Activated T-helper 1 cell treated with anti-CD3 and anti-CD28 coated beads, Interleukin-12 subunit alpha, Interleukin-12 subunit beta, Interleukin-2, Interleukin-4 antibody, amounts not matched to agents 30 ng/mL and 10 ng/mL and 1 ng/mL, durations not matched to agents 14 hours and 24 hours and 36 hours (primary cell): ENCODE results near the gene PTPN11. TPM values are rescaled to one million over a fixed set of nuclear protein-coding genes. Genes with fewer than 3 reads are reported as not detected.
"Not testable (repeated sequence)": the region's sequence is repeated elsewhere in the genome, so short reads cannot be mapped to it uniquely, and the experiment has no call there.

Experiments used
- DNase-seq: peaks from one replicate; pipeline ENCODE4 v3.0.0; 2021; ENCODE audit warnings: low spot score
- H3K27ac Mint-ChIP-seq: one replicate; pipeline ENCODE4 v1.8.0; 2021; ENCODE audit warnings: mild to moderate bottlenecking, mixed read lengths
- H3K27me3 Mint-ChIP-seq: one replicate; pipeline ENCODE4 v1.8.0; 2022; ENCODE audit warnings: mild to moderate bottlenecking, moderate library complexity, mixed read lengths; ENCODE audit not compliant: insufficient read depth
- H3K36me3 Mint-ChIP-seq: one replicate; pipeline ENCODE4 v1.8.0; 2021; ENCODE audit warnings: low read depth, mixed read lengths
- H3K4me1 Mint-ChIP-seq: one replicate; pipeline ENCODE4 v1.8.0; 2021; ENCODE audit warnings: low read depth, mixed read lengths
- H3K4me3 Mint-ChIP-seq: one replicate; pipeline ENCODE4 v1.8.0; 2021; ENCODE audit warnings: mild to moderate bottlenecking, moderate library complexity, mixed read lengths
- H3K9me3 Mint-ChIP-seq: one replicate; pipeline ENCODE4 v1.8.0; 2021; ENCODE audit warnings: mixed read lengths
- intact Hi-C: fragments of 100-400 bp; cut with micrococcal nuclease; formaldehyde crosslinking; loops from one replicate; pipeline ENCODE4 v1.15.1; 2024
- total RNA-seq: library from RNA; stranded (reverse); gene quantifications from 2 replicates; pipeline ENCODE4 v1.2.3, GENCODE V29; 2022

PTPN11 gene
- total RNA-seq, 1 donor from 2014 or later, result 163 TPM

- Mint-ChIP-seq H3K4me1 (peaks cover 50% of the 10 kb centered on the region), H3K27ac (peak overlapping the region; percentile 99), H3K4me3 (peak overlapping the region; percentile 96), H3K27me3 (peaks cover 2% of the 10 kb centered on the region), H3K36me3 (peaks cover 16% of the 10 kb centered on the region), H3K9me3 (no peaks in the 10 kb centered on the region)
- intact Hi-C loops, result loop anchor here (10.0 kb wide), 1 partner anchor 733 kb away; the partner anchor contains the start of genes ACAD10 and BRAP
- no peak for DNase-seq
These were observed 507 bp upstream of the PTPN11 start for GRCh38 chr12:112418273-112418607.

DNA sequence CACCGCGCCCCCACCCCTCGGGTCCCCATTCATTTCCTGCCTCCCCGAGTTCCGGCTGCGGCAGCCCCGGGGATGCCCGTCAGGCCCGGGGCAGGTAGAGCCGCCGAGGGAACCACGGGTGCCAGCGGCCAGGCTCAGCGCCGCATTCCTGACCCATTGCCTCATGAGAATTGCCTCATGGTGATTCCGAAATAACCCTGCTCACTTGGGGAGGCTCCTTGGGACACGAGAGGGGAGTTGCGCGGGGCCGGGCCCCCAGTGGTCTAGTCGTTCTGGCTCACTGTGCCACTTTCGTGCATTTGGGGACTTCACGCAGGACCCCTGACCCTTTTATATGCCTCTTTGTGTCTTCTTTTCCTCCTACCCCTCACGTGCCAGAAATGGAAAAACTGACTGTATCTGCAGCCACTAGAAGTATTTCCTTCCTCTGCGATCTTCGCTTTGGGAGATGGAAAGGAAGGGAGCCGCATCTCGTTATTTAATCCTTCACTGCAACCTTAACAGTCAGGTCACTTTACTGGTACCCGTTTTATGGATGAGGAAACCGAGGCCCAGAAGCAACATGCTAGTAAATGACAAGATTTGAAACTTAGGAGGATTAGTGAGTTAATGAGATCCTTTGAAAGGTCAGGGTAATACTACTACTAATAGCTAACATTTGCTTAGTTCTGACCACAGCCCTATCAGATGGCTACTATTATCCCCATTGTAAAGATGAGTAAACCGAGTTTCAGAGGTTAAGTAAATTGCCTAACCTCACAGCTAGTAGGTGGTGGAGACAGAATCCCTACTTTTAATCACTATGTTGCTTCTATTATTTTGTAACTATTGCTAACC is 768 bp downstream of the PTPN11 start:
- DNase-seq, result no peak
- Mint-ChIP-seq H3K9me3 (no peaks in the 10 kb centered on the region), H3K4me1 (peaks cover 52% of the 10 kb centered on the region), H3K27me3 (peaks cover 2% of the 10 kb centered on the region), H3K36me3 (peaks cover 21% of the 10 kb centered on the region), H3K4me3 (peak overlapping the region; percentile 94), H3K27ac (peak overlapping the region; percentile 95)
- intact Hi-C loops, result loop anchor here (1.0 to 10.0 kb wide), 2 partner anchors 10 to 735 kb away; partner anchors contain the start of genes ACAD10, BRAP and RPL6

GRCh38 chr12:112420740-112421139 is 2.0 kb downstream of the PTPN11 start:
- intact Hi-C loops, result no loop called here
- H3K4me3 Mint-ChIP-seq, result peak overlapping the region; percentile 94
- H3K9me3 Mint-ChIP-seq, result no peaks in the 10 kb centered on the region
- no peaks in the 10 kb centered on the region for H3K27me3 Mint-ChIP-seq
- no peak for DNase-seq
- peaks cover 53% of the 10 kb centered on the region for H3K4me1 Mint-ChIP-seq
- H3K36me3 Mint-ChIP-seq, result peaks cover 21% of the 10 kb centered on the region
- peak overlapping the region; percentile 61 for H3K27ac Mint-ChIP-seq

- Mint-ChIP-seq H3K27me3 (no peaks in the 10 kb centered on the region), H3K36me3 (peaks cover 21% of the 10 kb centered on the region), H3K4me3 (no peak overlapping the region), H3K9me3 (no peaks in the 10 kb centered on the region), H3K4me1 (peaks cover 53% of the 10 kb centered on the region), H3K27ac (no peak overlapping the region)
- intact Hi-C loops, result no loop called here
- no peak for DNase-seq
These were observed 2.6 kb downstream of the PTPN11 start for GRCh38 chr12:112421363-112421762.

GRCh38 chr12:112422531-112422930 is 3.8 kb downstream of the PTPN11 start:
- H3K27me3 Mint-ChIP-seq, result no peaks in the 10 kb centered on the region
- no peak for DNase-seq
- H3K27ac Mint-ChIP-seq, result no peak overlapping the region
- peaks cover 48% of the 10 kb centered on the region for H3K4me1 Mint-ChIP-seq
- intact Hi-C loops, result no loop called here
- no peaks in the 10 kb centered on the region for H3K9me3 Mint-ChIP-seq
- H3K36me3 Mint-ChIP-seq, result peaks cover 21% of the 10 kb centered on the region
- H3K4me3 Mint-ChIP-seq, result no peak overlapping the region

- H3K4me1 Mint-ChIP-seq, result peaks cover 44% of the 10 kb centered on the region
- H3K36me3 Mint-ChIP-seq, result peaks cover 20% of the 10 kb centered on the region
These were observed 5.4 kb downstream of the PTPN11 start for GRCh38 chr12:112424126-112424525.

DNA sequence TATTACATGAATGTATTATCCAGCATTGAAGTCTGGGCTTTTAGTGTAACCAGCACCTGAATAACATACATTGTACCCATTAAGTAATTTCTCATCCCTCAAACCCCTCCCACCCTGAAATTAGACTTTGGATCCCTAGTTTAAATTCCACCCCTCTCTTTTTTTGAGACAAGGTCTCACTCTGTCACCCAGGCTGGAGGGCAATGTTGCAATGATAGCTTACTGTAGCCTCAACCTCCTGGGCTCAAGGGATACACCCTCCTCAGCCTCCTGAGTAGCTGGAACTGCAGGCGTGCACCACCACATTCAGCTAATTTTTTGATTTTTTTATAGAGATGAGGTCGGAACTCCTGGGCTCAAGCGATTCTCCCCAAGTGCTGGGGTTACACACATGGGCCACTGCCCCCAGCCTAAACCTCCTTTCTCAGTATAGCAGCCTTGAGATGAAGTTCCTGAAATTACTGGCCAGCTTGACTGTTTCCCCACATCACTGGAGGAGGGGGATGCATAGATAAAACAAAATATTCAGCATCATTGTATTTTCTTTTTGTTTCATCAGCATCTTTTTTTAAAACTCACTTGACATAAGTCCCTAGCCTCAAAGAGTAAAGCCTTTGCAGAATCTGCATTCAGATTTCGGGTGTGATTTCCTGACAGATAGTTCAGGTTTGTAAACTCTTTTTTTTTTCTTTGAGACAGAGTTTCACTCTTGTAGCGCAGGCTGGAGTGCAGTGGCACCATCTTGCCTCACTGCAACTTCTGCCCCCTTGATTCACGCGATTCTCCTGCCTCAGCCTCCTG is 7.0 kb downstream of the PTPN11 start:
- Mint-ChIP-seq H3K27me3 (no peaks in the 10 kb centered on the region), H3K4me1 (peaks cover 37% of the 10 kb centered on the region), H3K36me3 (peaks cover 14% of the 10 kb centered on the region), H3K4me3 (no peak overlapping the region), H3K27ac (no peak overlapping the region), H3K9me3 (no peaks in the 10 kb centered on the region)
- DNase-seq, result no peak
- intact Hi-C loops, result no loop called here

More at GRCh38 chr12:112424126-112424525, 5.4 kb downstream of the PTPN11 start:
- Mint-ChIP-seq H3K27ac (no peak overlapping the region), H3K27me3 (no peaks in the 10 kb centered on the region), H3K4me3 (no peak overlapping the region), H3K9me3 (no peaks in the 10 kb centered on the region)
- intact Hi-C loops, result no loop called here
- no peak for DNase-seq

GRCh38 chr12:112427760-112428159 is 9.0 kb downstream of the PTPN11 start:
- H3K9me3 Mint-ChIP-seq, result peaks cover 3% of the 10 kb centered on the region
- H3K36me3 Mint-ChIP-seq, result peaks cover 22% of the 10 kb centered on the region
- no peak overlapping the region for H3K4me3 Mint-ChIP-seq
- no peak for DNase-seq
- intact Hi-C loops, result no loop called here
- no peak overlapping the region for H3K27ac Mint-ChIP-seq
- H3K4me1 Mint-ChIP-seq, result peaks cover 34% of the 10 kb centered on the region
- H3K27me3 Mint-ChIP-seq, result no peaks in the 10 kb centered on the region

- Mint-ChIP-seq H3K4me3 (peak overlapping the region; percentile 6), H3K9me3 (peaks cover 3% of the 10 kb centered on the region), H3K36me3 (peaks cover 15% of the 10 kb centered on the region), H3K27ac (peak overlapping the region; percentile 69), H3K27me3 (no peaks in the 10 kb centered on the region), H3K4me1 (peaks cover 22% of the 10 kb centered on the region)
- no peak for DNase-seq
- intact Hi-C loops, result no loop called here
These were observed 12.2 kb downstream of the PTPN11 start for GRCh38 chr12:112430929-112431328.

GRCh38 chr12:112431965-112432364 is 13.2 kb downstream of the PTPN11 start:
- no peak for DNase-seq
- Mint-ChIP-seq H3K4me1 (peaks cover 22% of the 10 kb centered on the region), H3K27ac (peak overlapping the region; percentile 34), H3K36me3 (peaks cover 15% of the 10 kb centered on the region), H3K9me3 (peaks cover 3% of the 10 kb centered on the region), H3K27me3 (no peaks in the 10 kb centered on the region), H3K4me3 (no peak overlapping the region)
- intact Hi-C loops, result no loop called here

DNA sequence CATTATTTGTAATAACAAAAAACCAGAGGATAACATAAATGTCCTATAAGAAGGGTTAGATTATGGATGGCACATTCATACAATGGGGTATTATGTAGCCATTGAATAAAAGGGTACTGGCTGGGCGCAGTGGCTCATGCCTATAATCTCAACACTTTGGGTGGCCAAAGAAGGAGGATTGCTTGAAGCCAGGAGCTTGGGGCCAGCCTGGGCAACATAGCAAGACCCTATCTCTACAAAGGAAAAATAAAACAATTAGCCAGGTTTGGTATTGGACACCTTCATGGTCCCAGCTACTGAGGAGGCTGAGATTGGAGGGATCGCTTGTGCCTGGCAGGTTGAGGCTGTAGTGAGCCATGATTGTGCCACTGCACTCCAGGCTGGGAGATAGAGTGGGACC is 14.8 kb downstream of the PTPN11 start:
- intact Hi-C loops, result no loop called here
- no peak overlapping the region for H3K4me3 Mint-ChIP-seq
- no peaks in the 10 kb centered on the region for H3K27me3 Mint-ChIP-seq
- H3K36me3 Mint-ChIP-seq, result peaks cover 11% of the 10 kb centered on the region
- peaks cover 30% of the 10 kb centered on the region for H3K4me1 Mint-ChIP-seq
- no peak overlapping the region for H3K27ac Mint-ChIP-seq
- DNase-seq, result no peak
- H3K9me3 Mint-ChIP-seq, result peaks cover 3% of the 10 kb centered on the region

- H3K4me1 Mint-ChIP-seq, H3K27me3 Mint-ChIP-seq, intact Hi-C loops, DNase-seq, H3K9me3 Mint-ChIP-seq, H3K36me3 Mint-ChIP-seq, H3K4me3 Mint-ChIP-seq, H3K27ac Mint-ChIP-seq: not testable (repeated sequence)
These were observed 19.9 kb downstream of the PTPN11 start for GRCh38 chr12:112438645-112439044.

DNA sequence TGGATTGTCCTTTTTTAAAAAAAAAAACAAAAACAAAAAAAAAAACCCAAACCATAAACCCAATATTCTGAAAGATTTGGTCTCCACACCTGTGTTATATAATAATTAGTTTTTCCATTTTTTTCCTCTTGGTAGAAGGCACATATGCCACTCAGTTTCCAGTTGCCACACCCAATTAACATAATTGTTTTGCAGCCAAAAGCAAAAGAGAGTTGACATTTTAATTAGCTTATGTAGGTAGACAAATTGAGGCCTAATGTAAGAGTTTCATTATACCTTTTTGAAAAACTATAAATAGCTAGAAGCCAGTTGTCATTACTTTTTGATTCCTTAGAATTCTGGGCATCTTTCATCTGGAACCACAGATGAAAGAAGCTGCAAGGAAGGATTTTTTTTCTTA is 21.0 kb downstream of the PTPN11 start:
- H3K36me3 Mint-ChIP-seq, result peaks cover 2% of the 10 kb centered on the region
- DNase-seq, result no peak
- intact Hi-C loops, result no loop called here
- no peaks in the 10 kb centered on the region for H3K27me3 Mint-ChIP-seq
- H3K9me3 Mint-ChIP-seq, result no peaks in the 10 kb centered on the region
- H3K4me3 Mint-ChIP-seq, result no peak overlapping the region
- no peak overlapping the region for H3K27ac Mint-ChIP-seq
- peaks cover 12% of the 10 kb centered on the region for H3K4me1 Mint-ChIP-seq
